SK-N-SH treated with all-trans-retinoic acid at 6 μM for 48 hours (cell line): ENCODE results near the gene AGAP2.

Experiments
- ATAC-seq: fragments of 200-7000 bp; cut with Tn5 transposase; 3 replicates; pipeline ENCODE4 v1.9.1; 2020; ENCODE audit warnings: mild to moderate bottlenecking, moderate library complexity
- ARNTL ChIP-seq: fragments of 450-650 bp; formaldehyde crosslinking; IDR thresholded peaks from 2 replicates; pipeline ENCODE4 v1.5.0; 2020; ENCODE audit warnings: low read depth, mild to moderate bottlenecking, moderate library complexity, borderline replicate concordance
- BACH2 ChIP-seq: fragments of 250-450 bp; sonication (Bioruptor Pico); IDR thresholded peaks from 2 replicates; pipeline ENCODE4 v1.9.0; 2021; ENCODE audit warnings: mild to moderate bottlenecking, borderline replicate concordance
- CREB5 ChIP-seq: fragments of 250-450 bp; sonication (Bioruptor Pico); IDR thresholded peaks from 2 replicates; pipeline ENCODE4 v1.5.1; 2020; ENCODE audit warnings: low read depth, mild to moderate bottlenecking, moderate library complexity
- CSDC2 ChIP-seq: fragments of 250-450 bp; sonication (Bioruptor Pico); IDR thresholded peaks from 2 replicates; pipeline ENCODE4 v1.5.0; 2020; ENCODE audit warnings: mild to moderate bottlenecking, moderate library complexity
- CSRNP3 ChIP-seq: fragments of 250-450 bp; sonication (Bioruptor Pico); IDR thresholded peaks from 2 replicates; pipeline ENCODE4 v1.5.1; 2021; ENCODE audit warnings: mild to moderate bottlenecking, moderate library complexity
- ESRRG ChIP-seq: fragments of 250-450 bp; sonication (Bioruptor Pico); IDR thresholded peaks from 2 replicates; pipeline ENCODE4 v1.6.1; 2021; ENCODE audit warnings: mild to moderate bottlenecking
- GLIS3 ChIP-seq: fragments of 250-450 bp; sonication (Bioruptor Pico); IDR thresholded peaks from 2 replicates; pipeline ENCODE4 v1.5.0; 2020; ENCODE audit warnings: mild to moderate bottlenecking, moderate library complexity
- ISL1 ChIP-seq: fragments of 250-450 bp; sonication (Bioruptor Pico); IDR thresholded peaks from 2 replicates; pipeline ENCODE4 v2.1.2; 2022; ENCODE audit warnings: mild to moderate bottlenecking, moderate library complexity
- OSR1 ChIP-seq: fragments of 250-450 bp; sonication (Bioruptor Pico); IDR thresholded peaks from 2 replicates; pipeline ENCODE4 v1.8.0; 2022; ENCODE audit warnings: moderate library complexity, mild to moderate bottlenecking, inconsistent platforms
- PATZ1 ChIP-seq: fragments of 250-450 bp; sonication (Bioruptor Pico); IDR thresholded peaks from 2 replicates; pipeline ENCODE4 v1.8.0; 2020; ENCODE audit warnings: mild to moderate bottlenecking, moderate library complexity, borderline replicate concordance
- PPARA ChIP-seq: fragments of 250-450 bp; sonication (Bioruptor Pico); IDR thresholded peaks from 2 replicates; pipeline ENCODE4 v1.5.0; 2020; ENCODE audit warnings: mild to moderate bottlenecking, borderline replicate concordance
- RARB ChIP-seq: fragments of 250-450 bp; sonication (Bioruptor Pico); IDR thresholded peaks from 2 replicates; pipeline ENCODE4 v1.8.0; 2021; ENCODE audit warnings: mild to moderate bottlenecking, moderate library complexity
- SNAI2 ChIP-seq: fragments of 250-450 bp; sonication (Bioruptor Pico); IDR thresholded peaks from 2 replicates; pipeline ENCODE4 v1.5.0; 2020; ENCODE audit warnings: mild to moderate bottlenecking, moderate library complexity
- TCF4 ChIP-seq: fragments of 250-450 bp; sonication (Bioruptor Pico); IDR thresholded peaks from 2 replicates; pipeline ENCODE4 v1.8.0; 2021; ENCODE audit warnings: mild to moderate bottlenecking, moderate library complexity, borderline replicate concordance
- TOX ChIP-seq: fragments of 250-450 bp; sonication (Bioruptor Pico); IDR thresholded peaks from 2 replicates; pipeline ENCODE4 v1.8.0; 2021; ENCODE audit warnings: mild to moderate bottlenecking, moderate library complexity, borderline replicate concordance
- TSHZ2 ChIP-seq: fragments of 250-450 bp; sonication (Bioruptor Pico); IDR thresholded peaks from 2 replicates; pipeline ENCODE4 v1.5.0; 2020; ENCODE audit warnings: mild to moderate bottlenecking, moderate library complexity
- ZC3H10 ChIP-seq: fragments of 250-450 bp; sonication (Bioruptor Pico); IDR thresholded peaks from 2 replicates; pipeline ENCODE4 v1.5.1; 2021; ENCODE audit warnings: mild to moderate bottlenecking, moderate library complexity
- ZFP3 ChIP-seq: fragments of 250-450 bp; sonication (Bioruptor Pico); IDR thresholded peaks from 2 replicates; pipeline ENCODE4 v1.5.0; 2020; ENCODE audit warnings: mild to moderate bottlenecking, moderate library complexity
- ZFP30 ChIP-seq: fragments of 450-650 bp; formaldehyde crosslinking; IDR thresholded peaks from 2 replicates; pipeline ENCODE4 v1.5.0; 2022; ENCODE audit warnings: mild to moderate bottlenecking, moderate library complexity
- ZNF565 ChIP-seq: fragments of 450-650 bp; formaldehyde crosslinking; conservative IDR thresholded peaks from 2 replicates; pipeline ENCODE4 v1.5.0; 2020; ENCODE audit warnings: low read depth, mild to moderate bottlenecking, moderate library complexity
- ZNF70 ChIP-seq: fragments of 450-650 bp; formaldehyde crosslinking; IDR thresholded peaks from 2 replicates; pipeline ENCODE4 v1.5.0; 2020; ENCODE audit warnings: mild to moderate bottlenecking, moderate library complexity
- ZNF8 ChIP-seq: fragments of 450-650 bp; formaldehyde crosslinking; IDR thresholded peaks from 2 replicates; pipeline ENCODE4 v1.5.0; 2020; ENCODE audit warnings: mild to moderate bottlenecking, moderate library complexity

Gene AGAP2

GRCh38 chr12:57724936-57725740 is 13.4 kb downstream of the AGAP2 start:
- no peak for TF ChIP-seq GLIS3 (CRISPR knock-in tag)
- TF ChIP-seq CSDC2 = no peak
- TF ChIP-seq PPARA (CRISPR knock-in tag) = no peak
- no peak for TF ChIP-seq BACH2
- TF ChIP-seq SNAI2 = no peak
- no peak for TF ChIP-seq PATZ1
- TF ChIP-seq ZNF70 (CRISPR knock-in tag) = no peak
- TF ChIP-seq ZFP30 = no peak
- no peak for TF ChIP-seq TSHZ2 (CRISPR knock-in tag)
- no peak for TF ChIP-seq TOX (CRISPR knock-in tag)
- no peak for TF ChIP-seq ZC3H10
- TF ChIP-seq, all 23 proteins: peak for 0
- ATAC-seq = no peak

GRCh38 chr12:57724003-57724935 is 14.3 kb downstream of the AGAP2 start:
- ATAC-seq = no peak
- TF ChIP-seq CREB5 = no peak
- TF ChIP-seq CSRNP3 (CRISPR knock-in tag) = no peak
- TF ChIP-seq BACH2 = no peak
- TF ChIP-seq ESRRG = no peak
- TF ChIP-seq TCF4 (CRISPR knock-in tag) = no peak
- TF ChIP-seq SNAI2 = no peak
- no peak for TF ChIP-seq TOX (CRISPR knock-in tag)
- no peak for TF ChIP-seq ZNF565 (CRISPR knock-in tag)
- TF ChIP-seq ZFP30 = no peak
- TF ChIP-seq PPARA (CRISPR knock-in tag) = no peak
- no peak for TF ChIP-seq PATZ1
- no peak for TF ChIP-seq TSHZ2 (CRISPR knock-in tag)
- TF ChIP-seq ARNTL (CRISPR knock-in tag) = no peak
- TF ChIP-seq ZNF70 (CRISPR knock-in tag) = no peak
- TF ChIP-seq ZFP3 (CRISPR knock-in tag) = no peak
- TF ChIP-seq OSR1 (CRISPR knock-in tag) = no peak
- TF ChIP-seq ZNF8 = no peak
- no peak for TF ChIP-seq ISL1 (CRISPR knock-in tag)
- no peak for TF ChIP-seq RARB (CRISPR knock-in tag)
- TF ChIP-seq ZC3H10 = no peak
